Esophagus muscularis mucosa (tissue), 4 donors: Measurements from ENCODE around the gene WWTR1. TPM values are rescaled to one million over a fixed set of nuclear protein-coding genes. Genes with fewer than 3 reads are reported as not detected.
A peak's percentile ranks its signal among the peaks of the same experiment; 100 is the strongest.

Experiments
- DNase-seq: peaks from one replicate; pipeline ENCODE4 v3.0.0-alpha.2; 2017; ENCODE audit errors: extremely low spot score
- H3K27ac ChIP-seq, 4 donors: fragments of 200-600 bp; sonication (generic); replicated peaks in 1 of 4; 1 replicate in 3 of 4; 2 replicates in 1 of 4; pipeline ENCODE4 v1.5.1; 2016 to 2019; ENCODE audit warnings: mild to moderate bottlenecking in 1 of 4
- H3K27me3 ChIP-seq, 4 donors: fragments of 200-600 bp; sonication (generic); one replicate each; pipeline versions ENCODE4 v1.5.1 to v1.6.0; 2016 to 2019
- H3K36me3 ChIP-seq, 4 donors: fragments of 200-600 bp; sonication (generic); one replicate each; pipeline ENCODE4 v1.5.1; 2016 to 2019
- H3K4me1 ChIP-seq, 4 donors: fragments of 200-600 bp; sonication (generic); one replicate each; pipeline ENCODE4 v1.5.1; 2016 to 2019
- H3K4me3 ChIP-seq, 4 donors: fragments of 200-600 bp; sonication (generic); 1 replicate in 2 of 4; 2 replicates in 2 of 4; pipeline ENCODE4 v1.5.1; 2016 to 2019; ENCODE audit warnings: mild to moderate bottlenecking in 4 of 4, moderate library complexity in 1 of 4
- H3K9me3 ChIP-seq, 4 donors: fragments of 200-600 bp; sonication (generic); 1 replicate in 3 of 4; 2 replicates in 1 of 4; pipeline ENCODE4 v1.5.1; 2016 to 2019
- CTCF ChIP-seq, 3 experiments: fragments of 200-600 bp in 2 of 3; fragments of 450-650 bp in 1 of 3; sonication (generic) in 2 of 3; IDR thresholded peaks; one replicate each; pipeline ENCODE4 v1.5.1; 2017 to 2019; ENCODE audit warnings: antibody characterized with exemption in 3 of 3, mild to moderate bottlenecking in 2 of 3, moderate library complexity in 1 of 3
- EP300 ChIP-seq: sonication (generic); formaldehyde crosslinking; IDR thresholded peaks from one replicate; pipeline ENCODE4 v1.6.1; 2017; ENCODE audit warnings: antibody characterized with exemption
- POLR2A ChIP-seq: fragments of 450-650 bp; IDR thresholded peaks from one replicate; pipeline ENCODE4 v1.6.1; 2017; ENCODE audit warnings: antibody characterized with exemption, moderate library complexity, mild to moderate bottlenecking, low read depth
- POLR2AphosphoS5 ChIP-seq, 2 donors: sonication (generic); formaldehyde crosslinking; IDR thresholded peaks; one replicate each; pipeline ENCODE4 v1.6.1; 2017; ENCODE audit warnings: antibody characterized with exemption in 2 of 2
- WGBS: methylation state at CpG from one replicate; pipeline ENCODE4 v1.1.5; 2018; 5-methylcytosine and 5-hydroxymethylcytosine counted together
- intact Hi-C: fragments of 100-400 bp; cut with DNase I; formaldehyde crosslinking; loops from one replicate; pipeline ENCODE4 v1.15.1; 2023
- total RNA-seq, 4 donors: library from RNA; depleted of rRNA; stranded (reverse); fragments of >200 nt; gene quantifications; one replicate each; pipeline versions ENCODE4 v1.1.0 to v1.2.1, GENCODE V29; 2016

The WWTR1 gene
- total RNA-seq, 4 donors from 2014 or later = 346 to 535 (median 463) TPM

- no peaks in the 10 kb centered on the region for H3K9me3 ChIP-seq
- no peaks in the 10 kb centered on the region for H3K36me3 ChIP-seq
- no peaks in the 10 kb centered on the region for H3K27me3 ChIP-seq
- 60% methylated on average over 5 of the region's 5 CpGs for WGBS
- peak overlapping the region; percentile 17 to 60 (median 32) for H3K27ac ChIP-seq
- no peak for TF ChIP-seq POLR2A
- no peak for TF ChIP-seq POLR2AphosphoS5 (IDR thresholded peaks at IDR 0.05)
- no peak for TF ChIP-seq EP300
- no peak for TF ChIP-seq CTCF (IDR thresholded peaks at IDR 0.05)
- H3K4me1 ChIP-seq = peaks cover 61 to 99% (median 93%) of the 10 kb centered on the region in 4 donors
- no peak overlapping the region for H3K4me3 ChIP-seq
- intact Hi-C loops = loop anchor here (5.0 kb wide), 2 partner anchors 58 to 73 kb away; partner anchors contain the start of gene WWTR1
- no peak for DNase-seq
Measured at GRCh38 chr3:149583921-149584635, 73.7 kb downstream of the WWTR1 start.

DNA sequence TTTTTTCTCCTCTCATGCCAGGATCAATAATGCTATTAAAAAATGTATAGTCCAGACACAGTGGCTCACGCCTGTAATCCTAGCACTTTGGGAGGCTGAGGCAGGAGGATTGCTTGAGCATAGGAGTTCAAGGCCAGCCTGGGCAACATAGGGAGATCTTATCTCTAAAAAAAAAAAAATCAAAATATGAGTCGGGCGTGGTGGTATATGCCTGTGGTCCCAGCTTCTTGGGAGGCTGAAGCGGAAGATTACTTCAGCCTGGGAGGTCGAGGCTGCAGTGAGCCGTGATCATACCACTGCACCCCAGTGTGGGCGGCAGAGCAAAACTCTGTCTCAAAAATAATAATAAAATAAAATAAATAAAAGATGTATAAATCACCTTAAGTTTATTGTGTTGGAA lies 75.4 kb downstream of the WWTR1 start:
- no peaks in the 10 kb centered on the region for H3K27me3 ChIP-seq
- WGBS = 88% methylated on average over 7 of the region's 7 CpGs
- no peaks in the 10 kb centered on the region for H3K36me3 ChIP-seq
- no peaks in the 10 kb centered on the region for H3K9me3 ChIP-seq
- no peak for TF ChIP-seq EP300
- no peak for TF ChIP-seq POLR2AphosphoS5 (IDR thresholded peaks at IDR 0.05)
- TF ChIP-seq CTCF (IDR thresholded peaks at IDR 0.05) = no peak
- TF ChIP-seq POLR2A = no peak
- no peak for DNase-seq
- peak overlapping the region; percentile 29 to 84 (median 57) for H3K27ac ChIP-seq
- intact Hi-C loops = loop anchor here (5.0 kb wide), 2 partner anchors 60 to 75 kb away; partner anchors contain the start of gene WWTR1
- no peak overlapping the region for H3K4me3 ChIP-seq
- H3K4me1 ChIP-seq = peaks cover 55 to 99% (median 93%) of the 10 kb centered on the region in 4 donors

DNA sequence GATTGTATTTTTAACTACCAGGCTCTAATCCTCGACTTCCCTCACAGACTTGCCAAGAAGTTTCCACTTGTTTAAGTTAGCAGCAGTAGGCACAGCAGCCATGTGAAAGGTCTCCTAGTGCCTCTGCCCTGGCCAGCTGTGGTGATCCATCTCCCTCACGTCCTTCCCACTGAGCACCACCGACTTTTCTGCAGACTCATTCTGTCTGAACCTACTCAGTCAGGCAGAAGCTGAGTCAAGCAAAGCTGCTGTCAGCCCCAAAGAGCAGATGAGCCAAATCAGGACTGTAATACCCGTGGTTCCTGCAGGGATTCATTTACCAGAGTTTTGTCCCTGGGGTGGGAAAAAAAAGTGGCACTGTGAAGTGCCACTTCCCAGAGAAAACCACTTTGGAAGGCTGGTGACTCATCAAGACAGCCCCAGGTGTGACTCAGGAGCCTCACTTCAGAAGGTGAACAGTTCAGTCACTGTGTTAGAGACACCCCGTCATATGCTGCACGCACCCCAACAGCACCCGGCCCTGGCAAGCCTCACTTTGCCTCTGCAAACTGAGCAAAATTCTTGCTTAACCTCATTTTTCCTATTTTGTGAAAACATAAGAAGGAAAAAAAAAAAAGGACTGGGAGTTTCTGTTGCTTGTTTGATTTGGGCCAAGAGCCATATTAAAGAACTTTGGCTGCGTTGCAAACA lies 76.0 kb downstream of the WWTR1 start:
- TF ChIP-seq POLR2A = no peak
- TF ChIP-seq CTCF (IDR thresholded peaks at IDR 0.05) = peak in 1 of 3 experiments; percentile 2
- TF ChIP-seq POLR2AphosphoS5 (IDR thresholded peaks at IDR 0.05) = peak; percentile 33 to 44
- Histone ChIP-seq H3K36me3 (no peaks in the 10 kb centered on the region), H3K4me3 (no peak overlapping the region), H3K27ac (peak overlapping the region; percentile 29 to 84 (median 57)), H3K4me1 (peaks cover 55 to 99% (median 93%) of the 10 kb centered on the region in 4 donors), H3K9me3 (no peaks in the 10 kb centered on the region), H3K27me3 (no peaks in the 10 kb centered on the region)
- DNase-seq = no peak
- intact Hi-C loops = loop anchor here (5.0 kb wide), 2 partner anchors 60 to 75 kb away; partner anchors contain the start of gene WWTR1
- 25% methylated on average over 8 of the region's 8 CpGs for WGBS

- Histone ChIP-seq H3K4me1 (peaks cover 56 to 99% (median 93%) of the 10 kb centered on the region in 4 donors), H3K36me3 (no peaks in the 10 kb centered on the region), H3K9me3 (no peaks in the 10 kb centered on the region), H3K27ac (peak overlapping the region; percentile 29 to 84 (median 57)), H3K27me3 (no peaks in the 10 kb centered on the region), H3K4me3 (no peak overlapping the region)
- 40% methylated on average over 2 of the region's 2 CpGs for WGBS
- intact Hi-C loops = loop anchor here (5.0 kb wide), 2 partner anchors 61 to 76 kb away; partner anchors contain the start of gene WWTR1
- TF ChIP-seq POLR2AphosphoS5 (IDR thresholded peaks at IDR 0.05) (no peak), CTCF (IDR thresholded peaks at IDR 0.05) (no peak), POLR2A (no peak), EP300 (no peak)
- no peak for DNase-seq
Measured at GRCh38 chr3:149581248-149581647, 76.6 kb downstream of the WWTR1 start.
